ENCODE measurements around the gene DIPK2B. TPM values are rescaled to one million over a fixed set of nuclear protein-coding genes. Genes with fewer than 3 reads are reported as not detected.

Gene DIPK2B
- total RNA-seq, 1 experiment from 2014 or later, result not detected

DNA sequence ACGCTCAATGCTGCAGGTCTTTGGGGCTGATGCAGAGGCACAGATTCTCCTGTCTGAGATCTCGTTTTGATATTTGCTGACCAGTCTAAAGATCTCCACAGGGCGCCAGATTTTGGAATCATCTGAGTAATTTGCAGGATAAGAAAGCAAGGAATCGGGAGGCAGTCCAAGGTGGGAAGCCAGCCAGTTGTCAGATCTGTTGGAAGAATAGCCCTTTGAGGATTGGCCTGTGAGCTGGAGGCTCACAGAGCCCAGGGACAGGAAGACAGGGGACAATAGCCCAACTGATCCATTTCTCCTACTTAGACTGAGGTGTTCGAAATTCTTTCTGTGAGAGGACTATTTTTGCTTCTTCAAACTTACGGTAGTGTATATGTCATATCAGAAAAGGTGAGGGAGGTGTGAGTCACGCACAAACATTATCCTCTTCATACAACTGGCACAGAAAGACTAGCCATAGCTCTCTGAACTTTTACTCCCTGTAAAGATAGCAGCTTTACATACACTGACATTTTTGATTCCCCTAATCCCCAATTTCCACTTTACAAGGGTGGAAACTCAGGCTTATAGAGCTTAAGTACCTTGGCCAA, 8.8 kb downstream of the DIPK2B start:
- no peak overlapping the region for H3K27ac ChIP-seq (ENCODE audit: insufficient read length, low read depth, low read length)
- H3K4me1 ChIP-seq (ENCODE audit: insufficient read depth, low read length), result no peaks in the 10 kb centered on the region
- H2BK20ac ChIP-seq (ENCODE audit: low read depth, low read length, poor library complexity, severe bottlenecking), result no peak overlapping the region
- no peak overlapping the region for H3K56ac ChIP-seq (ENCODE audit: insufficient read length, low read depth, low read length)
- Mint-ChIP-seq H3K4me3 (no peak overlapping the region), H3K27me3 (ENCODE audit: low read depth) (peaks cover 2% of the 10 kb centered on the region; the same call in 1 of the 2 replicates), H3K27ac (no peak overlapping the region), H3K9me3 (peaks cover 75 to 77% of the 10 kb centered on the region in 2 experiments), H3K4me1 (peaks cover 5 to 11% of the 10 kb centered on the region in 2 experiments; a peak in 2 of 4 replicates), H3K36me3 (ENCODE audit: insufficient read depth in 1 of 3, low read depth in 3 of 3) (peaks cover 0 to 3% (median 0%) of the 10 kb centered on the region in 3 experiments; a peak in 3 of 7 replicates)
- no peak overlapping the region for H3T11ph ChIP-seq (ENCODE audit: low read length)
- no peaks in the 10 kb centered on the region for H3K79me1 ChIP-seq (ENCODE audit: insufficient read depth, low read depth, low read length, poor library complexity, severe bottlenecking)
- no peak overlapping the region for H3K4me2 ChIP-seq (ENCODE audit: insufficient read depth, insufficient read length, low read length)
- H3K79me2 ChIP-seq (ENCODE audit: insufficient read depth, low read length), result no peaks in the 10 kb centered on the region
- no peak overlapping the region for H4K5ac ChIP-seq (ENCODE audit: insufficient read length, low read depth, low read length)
- H2BK5ac ChIP-seq (ENCODE audit: insufficient read length, low read length), result no peak overlapping the region
- H3K23me2 ChIP-seq (ENCODE audit: insufficient read length, low read depth, low read length, poor library complexity, severe bottlenecking), result no peaks in the 10 kb centered on the region
- no peak overlapping the region for H3K14ac ChIP-seq (ENCODE audit: insufficient read depth, low read length)
- no peak overlapping the region for H3K23ac ChIP-seq (ENCODE audit: insufficient read length, low read depth, low read length)
- no peak overlapping the region for H3K18ac ChIP-seq (ENCODE audit: insufficient read length, low read depth, low read length)
- no peak overlapping the region for H3K4ac ChIP-seq (ENCODE audit: low read depth, low read length)
- H4K91ac ChIP-seq (ENCODE audit: insufficient read length, low read depth, low read length), result no peak overlapping the region
- no peaks in the 10 kb centered on the region for H4K20me1 ChIP-seq (ENCODE audit: control insufficient read depth, insufficient read depth, insufficient read length)
- peaks cover 53% of the 10 kb centered on the region for H3K9me3 ChIP-seq (ENCODE audit: control insufficient read depth, low read depth, low read length)
- no peak overlapping the region for H2BK120ac ChIP-seq (ENCODE audit: low read depth, low read length, poor library complexity, severe bottlenecking)
- no peak overlapping the region for H2BK15ac ChIP-seq (ENCODE audit: low read depth, low read length)
- no peak for TF ChIP-seq CTCF (conservative IDR thresholded peaks at IDR 0.05)
- H2AFZ ChIP-seq (ENCODE audit: low read length), result no peak overlapping the region
- H2BK12ac ChIP-seq (ENCODE audit: insufficient read length, low read depth, low read length), result no peak overlapping the region
- no CpG with 5 or more reads among the region's 7 CpGs for WGBS (ENCODE audit: extremely low coverage, insufficient read length, low lambda C conversion rate)
- no peak for DNase-seq
- no peaks in the 10 kb centered on the region for H3K27me3 ChIP-seq (ENCODE audit: insufficient read depth, low read length)
- no peak overlapping the region for H4K8ac ChIP-seq (replicated peaks; ENCODE audit: insufficient read length, low read depth, low read length)
- H2AK5ac ChIP-seq (ENCODE audit: insufficient read length, low read length), result no peak overlapping the region
- H3K9ac ChIP-seq (ENCODE audit: extremely low read depth, insufficient read length, low read length), result no peak overlapping the region
